PFSK-1 (cell line): ENCODE measurements around the gene TBC1D9B.

Source experiments
- FOXP2 ChIP-seq: optimal IDR thresholded peaks from 2 replicates; pipeline ENCODE3; 2011; ENCODE audit warnings: borderline replicate concordance, control low read depth, inconsistent platforms; ENCODE audit not compliant: insufficient read depth; ENCODE audit errors: extremely low read length, extremely low read depth
- REST ChIP-seq, 2 experiments: IDR thresholded peaks; 2 replicates each; pipeline versions ENCODE4 v1.6.1 to v1.8.0; 2011 to 2012; ENCODE audit warnings: low read depth in 2 of 2, low read length in 2 of 2, control low read depth in 1 of 2, inconsistent platforms in 1 of 2, mild to moderate bottlenecking in 1 of 2, moderate library complexity in 1 of 2; ENCODE audit not compliant: insufficient read depth in 1 of 2

- TF ChIP-seq REST (IDR thresholded peaks at IDR 0.05; ENCODE audit: insufficient read depth in 1 of 2, low read depth in 2 of 2, low read length in 2 of 2), result no peak
- no peak for TF ChIP-seq FOXP2
Observed at GRCh38 chr5:179852993-179853547, 54.6 kb downstream of the TBC1D9B start.
